Endothelial cell of umbilical vein (primary cell): Measurements from ENCODE around the gene RECK. TPM values are rescaled to one million over a fixed set of nuclear protein-coding genes. Genes with fewer than 3 reads are reported as not detected.

Source experiments
- BruUV-seq: library from RNA; stranded (reverse); fragments of 400-500 nt; replicated peaks from 2 replicates; lab custom pipeline; 2021; lab: Mats Ljungman, UMichigan
- CTCF ChIA-PET: fragments of 300-600, 350-600 bp; sonication (Branson Sonifier 250); formaldehyde crosslinking; loops from one replicate; lab custom pipeline; 2021; ENCODE audit warnings: antibody characterized with exemption, inconsistent platforms; lab: Charles Lee
- POLR2A ChIA-PET: fragments of 300-600, 350-600 bp; sonication (Branson Sonifier 250); formaldehyde crosslinking; loops from one replicate; lab custom pipeline; 2021; ENCODE audit warnings: antibody characterized with exemption, inconsistent platforms; lab: Charles Lee
- DNase-seq: peaks from one replicate; pipeline ENCODE4 v3.0.0-alpha.2; 2011; ENCODE audit warnings: low read depth, low spot score
- FAIRE-seq: peaks from 2 replicates; lab custom pipeline; 2011; peaks lifted over from hg19 to GRCh38; lab: Jason Lieb, UNC
- H2AFZ ChIP-seq: 2 replicates; pipeline ENCODE4 v1.6.0; 2012; ENCODE audit warnings: low read depth, low read length, control low read depth, inconsistent platforms
- H3K27ac ChIP-seq: 2 replicates; pipeline ENCODE4 v1.5.1; 2011; ENCODE audit warnings: low read depth, mild to moderate bottlenecking, control low read depth, low read length, moderate library complexity; ENCODE audit not compliant: insufficient read depth
- H3K27me3 ChIP-seq, 2 experiments: 2 replicates each; pipeline versions ENCODE4 v1.6.0 to v1.6.1; 2011; ENCODE audit warnings: low read length in 2 of 2, mixed read lengths in 1 of 2; ENCODE audit not compliant: control insufficient read depth in 2 of 2, insufficient read depth in 2 of 2
- H3K36me3 ChIP-seq, 2 experiments: 2 replicates in 1 of 2; 3 replicates in 1 of 2; pipeline ENCODE4 v1.5.1; 2011; ENCODE audit warnings: low read length in 2 of 2, mild to moderate bottlenecking in 1 of 2, moderate library complexity in 1 of 2; ENCODE audit not compliant: control insufficient read depth in 2 of 2, insufficient read depth in 2 of 2; ENCODE audit errors: extremely low read depth in 1 of 2
- H3K4me1 ChIP-seq: 3 replicates; pipeline ENCODE4 v1.5.1; 2011; ENCODE audit warnings: mild to moderate bottlenecking, low read length; ENCODE audit not compliant: control insufficient read depth, insufficient read depth; ENCODE audit errors: extremely low read depth
- H3K4me2 ChIP-seq: 2 replicates; pipeline ENCODE4 v1.6.1; 2011; ENCODE audit warnings: low read length, control low read depth, mixed read lengths; ENCODE audit not compliant: insufficient read depth
- H3K4me3 ChIP-seq, 3 experiments: fragments of 200-600 bp in 1 of 3; sonication (generic), shearing (Covaris generic) in 1 of 3; replicated peaks in 1 of 3; 2 replicates each; pipeline ENCODE4 v1.5.1; 2011 to 2016; ENCODE audit warnings: control low read depth in 3 of 3, low read length in 3 of 3, mild to moderate bottlenecking in 2 of 3, inconsistent platforms in 1 of 3, low read depth in 1 of 3, moderate library complexity in 1 of 3; ENCODE audit not compliant: insufficient read depth in 1 of 3
- H3K79me2 ChIP-seq: 2 replicates; pipeline ENCODE4 v1.6.0; 2012; ENCODE audit warnings: low read length, inconsistent platforms; ENCODE audit not compliant: control insufficient read depth, insufficient read depth
- H3K9ac ChIP-seq: replicated peaks from 2 replicates; pipeline ENCODE3; 2011; ENCODE audit warnings: low read length, control low read depth; ENCODE audit not compliant: insufficient read depth; ENCODE audit errors: extremely low read depth
- H3K9me1 ChIP-seq: replicated peaks from 3 replicates; pipeline ENCODE4 v1.6.0; 2011; ENCODE audit warnings: mild to moderate bottlenecking, low read length; ENCODE audit not compliant: control insufficient read depth, insufficient read depth; ENCODE audit errors: extremely low read depth
- H3K9me3 ChIP-seq: replicated peaks from 2 replicates; pipeline ENCODE4 v1.5.1; 2012; ENCODE audit warnings: low read length, inconsistent platforms; ENCODE audit not compliant: control insufficient read depth, insufficient read depth
- H4K20me1 ChIP-seq: replicated peaks from 2 replicates; pipeline ENCODE3; 2011; ENCODE audit warnings: mild to moderate bottlenecking, low read length; ENCODE audit not compliant: control insufficient read depth, insufficient read depth; ENCODE audit errors: extremely low read depth
- CTCF ChIP-seq, 2 donors: IDR thresholded peaks; 1 replicate in 1 of 2; 2 replicates in 1 of 2; pipeline ENCODE4 v1.5.1; 2011; ENCODE audit warnings: low read length in 2 of 2, mild to moderate bottlenecking in 2 of 2, moderate library complexity in 2 of 2, control low read depth in 1 of 2, inconsistent platforms in 1 of 2, low read depth in 1 of 2; ENCODE audit not compliant: insufficient read depth in 1 of 2; ENCODE audit errors: extremely low read depth in 1 of 2
- EZH2 ChIP-seq: IDR thresholded peaks from 2 replicates; pipeline ENCODE4 v1.6.1; 2012; ENCODE audit warnings: borderline replicate concordance, low read depth, mild to moderate bottlenecking, moderate library complexity, low read length, inconsistent platforms; ENCODE audit not compliant: severe bottlenecking
- FOS ChIP-seq: IDR thresholded peaks from 2 replicates; pipeline ENCODE4 v1.6.1; 2011; ENCODE audit warnings: mild to moderate bottlenecking, low read length, moderate library complexity, borderline replicate concordance; ENCODE audit not compliant: insufficient read depth
- GATA2 ChIP-seq: IDR thresholded peaks from 2 replicates; pipeline ENCODE4 v1.7.0; 2011; ENCODE audit warnings: low read depth, mild to moderate bottlenecking, moderate library complexity, mixed read lengths, low read length; ENCODE audit not compliant: insufficient read length, insufficient read depth
- JUN ChIP-seq: IDR thresholded peaks from 2 replicates; pipeline ENCODE4 v1.6.1; 2011; ENCODE audit warnings: borderline replicate concordance, low read depth; ENCODE audit not compliant: insufficient read length, insufficient read depth
- MAX ChIP-seq: IDR thresholded peaks from 2 replicates; pipeline ENCODE4 v1.6.1; 2011; ENCODE audit not compliant: insufficient read depth, insufficient read length
- MYC ChIP-seq: IDR thresholded peaks from one replicate; pipeline ENCODE4 v1.6.1; 2011; ENCODE audit warnings: mild to moderate bottlenecking, low read depth, low read length
- POLR2A ChIP-seq: IDR thresholded peaks from 2 replicates; pipeline ENCODE4 v1.6.1; 2012; ENCODE audit warnings: low read depth, mild to moderate bottlenecking, control low read depth, low read length
- POLR2AphosphoS5 ChIP-seq: IDR thresholded peaks from 2 replicates; pipeline ENCODE4 v1.6.1; 2012; ENCODE audit warnings: low read depth, mild to moderate bottlenecking, control low read depth, low read length, moderate library complexity; ENCODE audit not compliant: insufficient read depth
- dilution Hi-C: fragments of 300-500 bp; cut with MboI; formaldehyde crosslinking; loops from one replicate; pipeline ENCODE4 v1.15.0; 2019; ENCODE audit warnings: low sequenced_read_pairs; ENCODE audit not compliant: extremely low pct_ligation_motif_present
- intact Hi-C: fragments of 100-400 bp; cut with micrococcal nuclease; formaldehyde crosslinking; loops from one replicate; pipeline ENCODE4 v1.10.0; 2022
- polyA plus RNA-seq, 4 experiments: library from polyadenylated mRNA; depleted of rRNA in 3 of 4; stranded (reverse) in 3 of 4; unstranded in 1 of 4; fragments of >200 nt; gene quantifications; 2 replicates each; pipeline versions ENCODE4 v1.2.1 to v1.2.3, GENCODE V29; 2011 to 2012; ENCODE audit warnings: missing spikeins in 1 of 4
- total RNA-seq: library from RNA; stranded (reverse); gene quantifications from 2 replicates; pipeline ENCODE4 v1.2.3, GENCODE V29; 2021

RECK gene
- total and polyA plus RNA-seq, 2 donors (not counting 3 experiments of a cell fraction or from before 2014, with no cell fraction given), result 12.0 to 14.1 TPM

GRCh38 chr9:36148311-36149051, 111.8 kb downstream of the RECK start:
- Histone ChIP-seq H4K20me1 (no peaks in the 10 kb centered on the region), H3K9me1 (no peaks in the 10 kb centered on the region), H3K79me2 (no peaks in the 10 kb centered on the region), H3K4me2 (peak overlapping the region; percentile 59), H2AFZ (no peak overlapping the region), H3K9ac (peak overlapping the region; percentile 18), H3K4me3 (no peak overlapping the region), H3K9me3 (no peaks in the 10 kb centered on the region), H3K27ac (peak overlapping the region; percentile 69), H3K27me3 (no peaks in the 10 kb centered on the region), H3K36me3 (no peaks in the 10 kb centered on the region), H3K4me1 (peaks cover 35% of the 10 kb centered on the region)
- FAIRE-seq (peak; percentile 97), DNase-seq (peak; percentile 86)
- ChIA-PET POLR2A (interaction anchor here (1.4 kb wide), 1 partner anchor 42 kb away, joined by 4 read pairs; the partner anchor contains the start of gene CLTA), CTCF (interaction anchor here (0.7 to 3.5 kb wide), 11 partner anchors 12 to 194 kb away, joined by 3 to 54 read pairs (median 5); partner anchors contain the start of genes CLTA and GLIPR2)
- dilution Hi-C loops (no loop called here), intact Hi-C loops (loop anchor here (2.0 kb wide), 1 partner anchor 14 kb away; no protein-coding TSS in a partner anchor)
- BruUV-seq, result no TSS peak
- peak; percentile 42 for TF ChIP-seq JUN
- TF ChIP-seq MAX, result no peak
- TF ChIP-seq CTCF (IDR thresholded peaks at IDR 0.05; ENCODE audit: extremely low read depth in 1 of 2, insufficient read depth in 1 of 2, low read depth in 1 of 2, low read length in 2 of 2), result no peak
- peak; percentile 78 for TF ChIP-seq FOS
- TF ChIP-seq EZH2, result no peak
- no peak for TF ChIP-seq POLR2A
- TF ChIP-seq POLR2AphosphoS5, result peak; percentile 49
- TF ChIP-seq GATA2, result no peak
- no peak for TF ChIP-seq MYC
